H9 (cell line): Measurements from ENCODE around the gene TBC1D12. TPM values are rescaled to one million over a fixed set of nuclear protein-coding genes. Genes with fewer than 3 reads are reported as not detected.

ENCODE experiments used
- DNase-seq: peaks from one replicate; pipeline ENCODE4 v3.0.0-alpha.2; 2017
- H2AFZ ChIP-seq: one replicate; pipeline ENCODE4 v1.6.1; 2013; ENCODE audit warnings: mild to moderate bottlenecking, low read length, control low read depth, moderate library complexity
- H2AK5ac ChIP-seq: 2 replicates; pipeline ENCODE4 v1.6.1; 2013; ENCODE audit warnings: low read length, control low read depth, mixed read lengths; ENCODE audit not compliant: insufficient read length
- H2BK120ac ChIP-seq: one replicate; pipeline ENCODE4 v1.6.1; 2013; ENCODE audit warnings: low read depth, mild to moderate bottlenecking, low read length, control low read depth, inconsistent platforms; ENCODE audit not compliant: poor library complexity, severe bottlenecking
- H2BK12ac ChIP-seq: 2 replicates; pipeline ENCODE4 v1.6.1; 2013; ENCODE audit warnings: low read length, control low read depth, mixed read lengths, low read depth; ENCODE audit not compliant: insufficient read length
- H2BK15ac ChIP-seq: 2 replicates; pipeline ENCODE4 v1.6.1; 2013; ENCODE audit warnings: low read depth, low read length, control low read depth
- H2BK20ac ChIP-seq: one replicate; pipeline ENCODE4 v1.6.1; 2013; ENCODE audit warnings: low read depth, mild to moderate bottlenecking, low read length, control low read depth, inconsistent platforms; ENCODE audit not compliant: poor library complexity, severe bottlenecking
- H2BK5ac ChIP-seq: 2 replicates; pipeline ENCODE4 v1.6.1; 2013; ENCODE audit warnings: low read length, control low read depth, mixed read lengths; ENCODE audit not compliant: insufficient read length
- H3K14ac ChIP-seq: 2 replicates; pipeline ENCODE4 v1.6.1; 2013; ENCODE audit warnings: low read length, control low read depth; ENCODE audit not compliant: insufficient read depth
- H3K18ac ChIP-seq: 2 replicates; pipeline ENCODE4 v1.6.1; 2013; ENCODE audit warnings: low read depth, mild to moderate bottlenecking, mixed read lengths, low read length, control low read depth; ENCODE audit not compliant: insufficient read length
- H3K23ac ChIP-seq: 2 replicates; pipeline ENCODE4 v1.6.1; 2013; ENCODE audit warnings: low read length, control low read depth, mixed read lengths, low read depth; ENCODE audit not compliant: insufficient read length
- H3K23me2 ChIP-seq: 2 replicates; pipeline ENCODE4 v1.6.1; 2013; ENCODE audit warnings: low read depth, mild to moderate bottlenecking, mixed read lengths, low read length, control low read depth; ENCODE audit not compliant: insufficient read length, poor library complexity, severe bottlenecking
- H3K27ac ChIP-seq: 2 replicates; pipeline ENCODE4 v1.5.1; 2013; ENCODE audit warnings: low read length, control low read depth, mixed read lengths, low read depth; ENCODE audit not compliant: insufficient read length
- H3K27me3 ChIP-seq: 2 replicates; pipeline ENCODE4 v1.6.1; 2013; ENCODE audit warnings: low read length, control low read depth, inconsistent platforms; ENCODE audit not compliant: insufficient read depth
- H3K4ac ChIP-seq: 2 replicates; pipeline ENCODE4 v1.6.1; 2013; ENCODE audit warnings: low read depth, mild to moderate bottlenecking, control low read depth, inconsistent platforms, low read length, moderate library complexity
- H3K4me1 ChIP-seq: 2 replicates; pipeline ENCODE4 v1.6.1; 2013; ENCODE audit warnings: low read length, control low read depth, inconsistent platforms; ENCODE audit not compliant: insufficient read depth
- H3K4me2 ChIP-seq: 2 replicates; pipeline ENCODE4 v1.6.1; 2013; ENCODE audit warnings: low read length, control low read depth, mixed read lengths; ENCODE audit not compliant: insufficient read length, insufficient read depth
- H3K56ac ChIP-seq: 2 replicates; pipeline ENCODE4 v1.6.1; 2013; ENCODE audit warnings: low read depth, mild to moderate bottlenecking, mixed read lengths, low read length, control low read depth; ENCODE audit not compliant: insufficient read length
- H3K79me1 ChIP-seq: 2 replicates; pipeline ENCODE4 v1.6.1; 2013; ENCODE audit warnings: low read depth, mild to moderate bottlenecking, moderate library complexity, low read length, control low read depth, inconsistent platforms; ENCODE audit not compliant: insufficient read depth, poor library complexity, severe bottlenecking
- H3K79me2 ChIP-seq: 2 replicates; pipeline ENCODE4 v1.6.1; 2013; ENCODE audit warnings: low read length, control low read depth, inconsistent platforms; ENCODE audit not compliant: insufficient read depth
- H3K9ac ChIP-seq: 2 replicates; pipeline ENCODE4 v1.6.1; 2013; ENCODE audit warnings: low read length, control low read depth, mixed read lengths; ENCODE audit not compliant: insufficient read length; ENCODE audit errors: extremely low read depth
- H3K9me3 ChIP-seq: one replicate; pipeline ENCODE4 v1.6.1; 2013; ENCODE audit warnings: low read depth, low read length, inconsistent platforms; ENCODE audit not compliant: control insufficient read depth
- H3T11ph ChIP-seq: one replicate; pipeline ENCODE4 v1.6.1; 2013; ENCODE audit warnings: mild to moderate bottlenecking, low read length, control low read depth, inconsistent platforms
- H4K20me1 ChIP-seq: one replicate; pipeline ENCODE4 v1.6.1; 2013; ENCODE audit not compliant: control insufficient read depth, insufficient read length, insufficient read depth
- H4K5ac ChIP-seq: 2 replicates; pipeline ENCODE4 v1.6.1; 2013; ENCODE audit warnings: low read depth, mild to moderate bottlenecking, mixed read lengths, low read length, control low read depth; ENCODE audit not compliant: insufficient read length
- H4K8ac ChIP-seq: replicated peaks from 2 replicates; pipeline ENCODE4 v1.6.1; 2013; ENCODE audit warnings: low read length, control low read depth, mixed read lengths, low read depth; ENCODE audit not compliant: insufficient read length
- H4K91ac ChIP-seq: 2 replicates; pipeline ENCODE4 v1.6.1; 2013; ENCODE audit warnings: low read depth, mild to moderate bottlenecking, moderate library complexity, mixed read lengths, low read length, control low read depth; ENCODE audit not compliant: insufficient read length
- H3K27ac Mint-ChIP-seq, 3 experiments: 2 replicates in 2 of 3; 3 replicates in 1 of 3; pipeline ENCODE4 v1.8.0; 2020 to 2021; ENCODE audit warnings: mixed read lengths in 3 of 3, mild to moderate bottlenecking in 1 of 3, moderate library complexity in 1 of 3
- H3K27me3 Mint-ChIP-seq: 2 replicates; pipeline ENCODE4 v1.8.0; 2021; ENCODE audit warnings: low read depth, mild to moderate bottlenecking, moderate library complexity, mixed read lengths
- H3K36me3 Mint-ChIP-seq, 3 experiments: 2 replicates in 2 of 3; 3 replicates in 1 of 3; pipeline ENCODE4 v1.8.0; 2020 to 2021; ENCODE audit warnings: low read depth in 3 of 3, mixed read lengths in 3 of 3; ENCODE audit not compliant: insufficient read depth in 1 of 3
- H3K4me1 Mint-ChIP-seq, 2 experiments: 2 replicates each; pipeline ENCODE4 v1.8.0; 2020; ENCODE audit warnings: mixed read lengths in 2 of 2
- H3K4me3 Mint-ChIP-seq, 2 experiments: 2 replicates in 1 of 2; 3 replicates in 1 of 2; pipeline ENCODE4 v1.8.0; 2020 to 2021; ENCODE audit warnings: mild to moderate bottlenecking in 2 of 2, mixed read lengths in 2 of 2, moderate library complexity in 1 of 2
- H3K9me3 Mint-ChIP-seq, 2 experiments: 2 replicates in 1 of 2; 3 replicates in 1 of 2; pipeline ENCODE4 v1.8.0; 2020; ENCODE audit warnings: mild to moderate bottlenecking in 2 of 2, mixed read lengths in 2 of 2, moderate library complexity in 1 of 2
- WGBS: extraction: QIAGEN DNeasy Blood & Tissue Kit; methylation state at CpG from one replicate; pipeline ENCODE4 v1.1.7; 2013; ENCODE audit warnings: missing lambda C conversion rate, low lambda C conversion rate, mixed read lengths; ENCODE audit not compliant: insufficient read length; ENCODE audit errors: extremely low coverage; 5-methylcytosine and 5-hydroxymethylcytosine counted together
- total RNA-seq: library from RNA; stranded (reverse); gene quantifications from 2 replicates; pipeline ENCODE4 v1.2.1, GENCODE V29; 2021
- TF ChIP-seq, protein P1 (sequence below): fragments of 200-600 bp; sonication (generic); conservative IDR thresholded peaks from 3 replicates; pipeline ENCODE4 v1.8.0; 2021; ENCODE audit warnings: antibody characterized with exemption, mild to moderate bottlenecking

Gene TBC1D12
- total RNA-seq, 1 experiment from 2014 or later: 2.0 TPM

DNA sequence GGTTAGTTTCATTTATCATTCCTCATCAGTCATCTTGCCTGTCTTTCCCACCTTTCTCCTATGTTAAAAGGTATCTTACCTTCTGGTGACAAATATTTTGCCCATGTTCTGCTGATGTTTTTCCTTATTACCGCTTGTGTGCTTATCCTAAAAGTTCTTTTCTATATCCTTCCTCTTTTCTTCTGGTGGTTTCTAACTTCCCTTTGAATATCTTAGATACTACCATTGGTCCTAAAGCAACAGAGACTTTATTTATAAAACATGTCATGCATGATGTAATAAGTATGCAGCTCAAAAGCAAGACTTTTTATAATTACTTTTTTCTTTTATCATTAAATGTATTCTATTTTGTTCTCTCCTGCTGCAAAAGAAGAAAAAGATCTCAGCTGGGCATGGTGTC lies 24.8 kb downstream of the TBC1D12 start:
- no peaks in the 10 kb centered on the region for H4K20me1 ChIP-seq
- Mint-ChIP-seq H3K9me3 (peaks cover 17 to 21% of the 10 kb centered on the region in 2 experiments), H3K4me1 (no peaks in the 10 kb centered on the region), H3K27me3 (no peaks in the 10 kb centered on the region), H3K36me3 (peaks cover 2 to 13% (median 8%) of the 10 kb centered on the region in 3 experiments; a peak in 6 of 7 replicates), H3K27ac (no peak overlapping the region), H3K4me3 (no peak overlapping the region)
- no peak overlapping the region for H4K5ac ChIP-seq
- H4K91ac ChIP-seq: no peak overlapping the region
- H3K9me3 ChIP-seq: no peaks in the 10 kb centered on the region
- no peak for DNase-seq
- no peak overlapping the region for H2AK5ac ChIP-seq
- no peak overlapping the region for H3K27ac ChIP-seq
- H3K23me2 ChIP-seq: no peaks in the 10 kb centered on the region
- H2BK5ac ChIP-seq: no peak overlapping the region
- no peak overlapping the region for H2BK12ac ChIP-seq
- H3K27me3 ChIP-seq: no peaks in the 10 kb centered on the region
- no peak overlapping the region for H3K14ac ChIP-seq
- no peak overlapping the region for H3K56ac ChIP-seq
- no peak overlapping the region for H3K23ac ChIP-seq
- no peaks in the 10 kb centered on the region; the same call in 1 of the 2 replicates for H3K4me1 ChIP-seq
- no peak overlapping the region for H3T11ph ChIP-seq
- no peaks in the 10 kb centered on the region for H3K79me2 ChIP-seq
- H3K4me2 ChIP-seq: no peak overlapping the region
- H3K4ac ChIP-seq: no peak overlapping the region
- H3K18ac ChIP-seq: no peak overlapping the region
- H2BK120ac ChIP-seq: no peak overlapping the region
- H3K9ac ChIP-seq: no peak overlapping the region
- TF ChIP-seq, protein P1, sequence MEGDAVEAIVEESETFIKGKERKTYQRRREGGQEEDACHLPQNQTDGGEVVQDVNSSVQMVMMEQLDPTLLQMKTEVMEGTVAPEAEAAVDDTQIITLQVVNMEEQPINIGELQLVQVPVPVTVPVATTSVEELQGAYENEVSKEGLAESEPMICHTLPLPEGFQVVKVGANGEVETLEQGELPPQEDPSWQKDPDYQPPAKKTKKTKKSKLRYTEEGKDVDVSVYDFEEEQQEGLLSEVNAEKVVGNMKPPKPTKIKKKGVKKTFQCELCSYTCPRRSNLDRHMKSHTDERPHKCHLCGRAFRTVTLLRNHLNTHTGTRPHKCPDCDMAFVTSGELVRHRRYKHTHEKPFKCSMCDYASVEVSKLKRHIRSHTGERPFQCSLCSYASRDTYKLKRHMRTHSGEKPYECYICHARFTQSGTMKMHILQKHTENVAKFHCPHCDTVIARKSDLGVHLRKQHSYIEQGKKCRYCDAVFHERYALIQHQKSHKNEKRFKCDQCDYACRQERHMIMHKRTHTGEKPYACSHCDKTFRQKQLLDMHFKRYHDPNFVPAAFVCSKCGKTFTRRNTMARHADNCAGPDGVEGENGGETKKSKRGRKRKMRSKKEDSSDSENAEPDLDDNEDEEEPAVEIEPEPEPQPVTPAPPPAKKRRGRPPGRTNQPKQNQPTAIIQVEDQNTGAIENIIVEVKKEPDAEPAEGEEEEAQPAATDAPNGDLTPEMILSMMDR: no peak
- no peak overlapping the region for H2BK20ac ChIP-seq
- H2AFZ ChIP-seq: no peak overlapping the region
- no peak overlapping the region for H2BK15ac ChIP-seq
- WGBS: no CpG with 5 or more reads among the region's 1 CpG
- H4K8ac ChIP-seq: no peak overlapping the region
- H3K79me1 ChIP-seq: no peaks in the 10 kb centered on the region
